ENCODE data around the gene DCN.

- TF ChIP-seq CTCF (IDR thresholded peaks at IDR 0.05; ENCODE audit: low read length): no peak
- TF ChIP-seq EZH2 (IDR thresholded peaks at IDR 0.05; ENCODE audit: borderline replicate concordance, low read length): no peak
These were observed 9.0 kb upstream of the DCN start for GRCh38 chr12:91191513-91192111.
